Skin of body (tissue), 2 donors: Measurements from ENCODE around the gene MET. TPM values are rescaled to one million over a fixed set of nuclear protein-coding genes. Genes with fewer than 3 reads are reported as not detected.
A peak's percentile ranks its signal among the peaks of the same experiment; 100 is the strongest.
"Not testable (repeated sequence)": the region's sequence is repeated elsewhere in the genome, so short reads cannot be mapped to it uniquely, and the experiment has no call there.

ENCODE experiments used
- DNase-seq: peaks from one replicate; lab custom pipeline; 2025; lab: John Stamatoyannopoulos, UW
- total RNA-seq: library from RNA; depleted of rRNA; stranded (reverse); fragments of >200 nt; gene quantifications from one replicate; pipeline ENCODE4 v1.2.3, GENCODE V29; 2014

MET gene
- total RNA-seq, result 7.1 TPM

DNA sequence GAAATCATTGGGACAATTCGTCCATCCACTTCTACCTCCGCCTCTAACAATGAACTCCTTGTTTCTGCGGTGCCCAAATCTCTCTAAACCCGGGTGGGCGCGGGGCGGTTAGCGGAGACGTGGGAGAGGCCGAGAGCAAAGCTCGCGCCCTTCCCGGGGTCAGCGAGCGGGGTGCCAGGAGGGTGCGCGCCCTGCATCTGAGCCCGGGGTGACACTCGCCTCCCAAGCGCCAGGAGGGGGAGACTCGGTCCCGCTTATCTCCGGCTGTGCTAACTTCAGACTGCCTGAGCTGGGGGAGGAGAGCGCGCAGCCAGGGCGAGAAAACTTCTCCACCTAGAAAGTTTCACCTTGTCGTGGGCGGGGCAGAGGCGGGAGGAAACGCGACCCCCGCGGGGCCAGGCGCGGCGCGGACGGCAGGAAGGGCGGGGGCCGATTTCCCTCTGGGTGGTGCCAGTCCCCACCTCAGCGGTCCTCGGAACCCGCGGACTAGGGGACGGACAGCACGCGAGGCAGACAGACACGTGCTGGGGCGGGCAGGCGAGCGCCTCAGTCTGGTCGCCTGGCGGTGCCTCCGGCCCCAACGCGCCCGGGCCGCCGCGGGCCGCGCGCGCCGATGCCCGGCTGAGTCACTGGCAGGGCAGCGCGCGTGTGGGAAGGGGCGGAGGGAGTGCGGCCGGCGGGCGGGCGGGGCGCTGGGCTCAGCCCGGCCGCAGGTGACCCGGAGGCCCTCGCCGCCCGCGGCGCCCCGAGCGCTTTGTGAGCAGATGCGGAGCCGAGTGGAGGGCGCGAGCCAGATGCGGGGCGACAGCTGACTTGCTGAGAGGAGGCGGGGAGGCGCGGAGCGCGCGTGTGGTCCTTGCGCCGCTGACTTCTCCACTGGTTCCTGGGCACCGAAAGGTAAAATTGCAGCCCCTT lies at the start of gene MET:
Gene MET (plus strand): TSS at position 516 of the 915 bp plus-strand sequence. CDS start 26,889 bp downstream, outside the sequence.
- peak; percentile 21 for DNase-seq

DNA sequence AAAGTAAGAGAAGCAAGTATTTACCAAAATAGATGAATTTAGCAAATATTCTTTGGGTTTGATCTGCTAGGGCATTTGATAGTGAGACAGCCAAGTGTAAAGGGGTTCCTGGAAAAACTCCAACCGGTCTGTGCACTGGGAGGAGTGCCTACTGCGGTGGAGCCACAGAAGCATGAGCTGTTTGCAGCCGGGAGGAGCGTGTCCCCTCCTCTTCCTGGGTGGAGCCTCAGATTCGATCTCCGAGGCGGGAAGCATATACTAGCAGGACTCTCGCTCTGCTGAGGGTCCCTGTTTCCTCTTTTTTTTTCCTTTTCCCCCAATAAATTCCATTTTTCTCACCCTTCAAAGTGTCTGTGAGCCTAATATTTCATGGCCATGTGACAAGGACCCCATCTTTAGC lies 45.1 kb upstream of the MET start:
- no peak for DNase-seq

DNA sequence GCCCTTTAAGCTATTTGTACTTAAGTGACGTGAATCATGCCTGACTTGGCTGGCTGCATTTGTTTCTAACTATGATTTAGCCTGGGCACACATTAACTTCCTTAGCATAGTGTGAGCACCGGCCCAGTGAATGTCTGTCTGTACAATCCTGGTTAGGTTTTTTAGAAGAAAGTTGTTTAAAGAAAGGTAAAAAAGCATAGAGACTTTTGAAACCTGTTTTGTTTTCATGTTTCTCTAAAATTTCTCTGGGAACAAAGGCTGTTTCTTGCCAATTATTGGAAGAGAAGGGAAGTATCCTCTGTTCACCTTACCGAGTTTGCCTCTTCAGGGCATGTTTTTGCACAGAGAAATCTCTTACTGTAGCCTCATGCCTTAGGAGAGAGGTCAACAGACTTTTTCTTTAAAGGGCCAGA lies 42.9 kb upstream of the MET start:
- no peak for DNase-seq

DNA sequence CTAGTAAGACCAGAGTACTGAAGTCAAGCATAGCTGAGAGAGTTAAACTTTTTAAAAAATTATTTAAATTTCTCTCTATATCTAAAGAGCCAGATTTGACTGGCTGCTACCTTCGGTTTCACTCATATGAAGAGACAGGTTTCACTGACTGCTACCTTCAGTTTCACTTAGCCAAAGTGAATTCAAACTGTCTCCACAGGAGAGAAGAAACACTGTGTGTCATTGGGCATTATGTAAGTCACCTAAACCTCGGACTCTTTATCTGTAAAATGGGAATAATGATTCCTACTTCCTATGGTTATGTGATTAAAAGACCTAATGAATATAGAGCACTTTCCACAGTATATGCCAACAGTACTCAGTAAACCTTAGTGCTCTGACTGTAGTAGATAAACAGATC lies 41.6 kb upstream of the MET start:
- DNase-seq, result no peak

DNA sequence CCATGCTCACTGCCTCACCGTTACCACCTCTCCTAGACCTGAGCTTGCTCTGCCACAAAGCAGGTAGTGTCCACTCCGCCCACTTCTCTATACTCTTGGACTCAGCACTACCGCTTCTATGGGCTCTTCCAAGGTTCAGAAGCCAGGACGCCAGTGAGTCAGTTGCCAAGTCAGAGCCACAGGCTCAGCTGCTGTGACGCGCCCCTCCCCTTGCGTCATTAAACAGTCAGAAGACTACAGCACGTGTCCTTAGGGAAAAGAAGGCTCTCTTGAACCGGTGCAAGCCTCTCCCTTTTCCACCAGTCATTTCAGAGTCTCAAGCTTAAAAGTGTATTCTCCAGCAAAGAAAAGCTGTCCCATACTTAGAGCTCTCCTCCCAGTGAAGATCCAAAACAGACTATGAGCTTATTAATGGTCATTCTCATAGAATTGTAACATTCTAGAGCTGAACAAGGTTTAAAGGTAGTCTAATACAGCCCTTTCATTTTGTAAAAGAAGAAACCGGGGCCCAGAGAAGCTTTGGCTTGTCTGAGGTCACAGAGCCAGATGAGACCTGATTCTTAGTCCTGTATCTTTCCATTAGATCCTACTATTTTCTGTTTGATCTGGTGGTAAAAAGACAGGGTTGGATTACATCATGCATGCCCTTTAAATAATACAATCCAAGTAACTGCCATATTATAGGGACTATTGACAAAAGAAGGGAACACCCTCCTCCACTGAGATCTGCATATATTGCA lies 40.9 kb upstream of the MET start:
- no peak for DNase-seq

DNA sequence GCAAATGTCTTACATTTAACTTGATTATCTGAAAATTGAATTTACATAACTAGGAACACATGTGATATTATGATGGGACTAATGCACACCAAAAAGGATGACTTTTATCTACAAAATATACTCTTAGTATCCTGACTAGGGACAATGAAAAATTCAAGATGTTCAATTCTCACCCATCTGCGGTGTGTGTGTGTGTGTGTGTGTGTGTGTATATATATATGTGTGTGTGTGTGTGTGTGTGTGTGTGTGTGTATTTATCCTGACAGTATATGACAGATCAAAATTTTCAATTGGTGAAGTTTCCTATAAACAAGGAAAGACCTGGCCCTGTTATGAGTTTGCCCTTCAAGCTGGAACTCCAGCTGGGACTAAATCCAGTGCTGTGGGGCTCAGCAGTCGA lies 40.3 kb upstream of the MET start:
- DNase-seq, result no peak

DNA sequence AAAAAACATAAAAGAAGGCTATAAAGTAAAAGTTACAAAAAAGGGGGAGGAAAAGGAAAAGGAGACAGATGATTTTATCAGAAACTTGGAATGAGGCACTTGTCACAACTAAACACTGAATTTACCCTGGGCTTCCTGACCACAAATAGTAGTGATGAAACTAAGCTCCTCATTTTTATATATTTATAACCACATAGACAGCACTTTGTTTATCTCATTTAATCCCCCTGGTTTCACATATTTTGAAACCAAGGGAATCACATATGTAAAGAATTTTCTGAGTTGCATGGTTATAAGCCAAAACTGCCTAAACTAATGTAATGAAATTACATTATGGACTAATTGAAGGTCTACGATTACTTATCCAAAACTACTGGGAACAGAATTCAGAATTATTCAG lies 39.6 kb upstream of the MET start:
- no peak for DNase-seq

DNA sequence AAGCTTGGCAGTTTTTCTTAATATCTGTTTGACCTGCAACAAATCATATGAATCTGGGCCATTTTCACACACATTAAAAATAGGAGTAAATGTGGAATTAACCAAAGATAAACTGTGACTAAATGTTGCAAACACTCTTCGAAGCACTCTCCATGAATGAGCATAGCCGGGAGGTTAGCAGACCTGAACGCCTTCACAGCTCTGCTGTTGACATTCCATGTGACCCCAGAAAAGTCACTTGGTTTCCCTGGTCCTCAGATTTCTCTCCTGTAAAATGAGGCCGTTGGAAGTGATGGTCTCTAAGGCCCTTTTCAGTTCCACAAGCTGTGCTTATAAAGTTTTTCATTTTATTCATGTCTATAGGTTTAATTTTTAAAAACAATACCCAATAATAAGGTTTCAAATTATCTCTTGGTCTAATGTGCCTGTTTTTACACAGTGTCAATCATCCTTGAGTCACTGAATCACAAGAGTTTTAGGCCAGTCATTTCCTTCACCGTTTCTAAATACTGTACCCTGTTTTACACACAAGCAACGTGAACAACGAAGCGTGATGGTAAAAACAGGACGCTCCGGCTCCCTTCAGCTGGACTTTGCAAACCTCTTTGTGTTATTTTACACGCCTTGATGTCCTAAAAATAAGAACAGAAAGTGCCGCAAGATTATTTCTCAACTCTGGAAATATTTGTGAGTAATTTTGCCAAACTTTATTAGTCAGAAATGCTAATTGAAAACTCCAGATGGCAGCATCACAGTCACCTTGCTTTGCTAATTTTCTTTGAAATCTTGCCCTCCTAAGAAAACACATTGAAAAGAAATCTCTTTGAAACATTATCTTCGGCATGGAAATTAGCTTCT lies 38.6 kb upstream of the MET start:
- DNase-seq, result no peak

DNA sequence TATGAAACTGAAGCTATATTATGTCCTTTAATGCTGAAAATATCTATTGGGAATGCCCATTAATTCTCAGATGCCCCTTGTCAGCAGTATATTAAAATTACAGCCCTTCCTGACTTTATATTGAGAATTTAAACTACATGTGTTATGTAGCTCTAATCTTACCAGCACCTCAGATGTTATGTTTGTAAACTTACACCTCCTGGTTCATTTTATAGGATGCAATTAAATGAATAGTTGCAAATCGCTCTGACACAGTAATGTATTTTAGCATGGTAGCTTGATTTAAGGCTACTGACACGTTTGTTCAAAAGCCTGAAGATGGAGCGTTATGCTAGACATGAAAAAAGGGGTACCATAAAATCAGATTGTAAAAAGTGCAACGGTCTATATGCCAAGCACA lies 35.0 kb upstream of the MET start:
- no peak for DNase-seq

DNA sequence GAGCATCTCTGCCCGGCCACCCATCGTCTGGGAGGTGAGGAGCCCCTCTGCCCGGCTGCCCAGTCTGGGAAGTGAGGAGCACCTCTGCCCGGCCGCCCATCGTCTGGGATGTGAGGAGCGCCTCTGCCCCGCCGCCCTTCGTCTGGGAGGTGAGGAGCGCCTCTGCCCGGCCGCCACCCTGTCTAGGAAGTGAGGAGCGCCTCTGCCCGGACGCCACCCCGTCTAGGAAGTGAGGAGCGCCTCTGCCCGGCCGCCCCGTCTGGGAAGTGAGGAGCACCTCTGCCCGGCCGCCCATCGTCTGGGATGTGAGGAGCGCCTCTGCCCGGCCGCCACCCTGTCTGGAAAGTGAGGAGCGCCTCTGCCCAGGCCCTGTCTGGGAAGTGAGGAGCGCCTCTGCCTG lies 33.4 kb upstream of the MET start:
- not testable (repeated sequence) for DNase-seq

DNA sequence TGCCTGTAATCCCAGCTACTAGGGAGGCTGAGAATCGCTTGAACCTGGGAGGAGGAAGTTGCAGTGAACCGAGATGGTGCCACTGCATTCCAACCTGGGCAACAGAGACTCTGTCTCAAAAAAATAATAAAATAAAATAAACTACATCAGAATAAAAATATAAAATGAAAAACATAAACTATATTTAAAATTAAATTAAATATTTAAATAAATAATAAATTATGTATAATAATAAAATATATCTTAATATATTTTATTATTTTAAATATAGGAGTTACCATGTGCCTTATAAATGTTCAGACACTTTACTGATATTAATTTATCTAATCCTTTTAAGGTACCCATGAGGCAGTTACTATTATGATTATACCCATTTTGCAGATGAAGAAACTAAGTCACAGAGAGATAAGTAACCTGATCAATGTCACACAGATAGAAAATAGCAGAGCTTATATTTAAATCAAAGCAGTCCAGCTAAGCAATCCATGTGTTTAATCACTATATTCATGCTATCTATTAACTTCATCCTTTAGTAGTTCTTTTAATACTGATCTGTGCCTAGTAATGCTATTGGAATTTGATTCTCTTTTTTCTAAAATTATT lies 30.3 kb upstream of the MET start:
- DNase-seq, result no peak

DNA sequence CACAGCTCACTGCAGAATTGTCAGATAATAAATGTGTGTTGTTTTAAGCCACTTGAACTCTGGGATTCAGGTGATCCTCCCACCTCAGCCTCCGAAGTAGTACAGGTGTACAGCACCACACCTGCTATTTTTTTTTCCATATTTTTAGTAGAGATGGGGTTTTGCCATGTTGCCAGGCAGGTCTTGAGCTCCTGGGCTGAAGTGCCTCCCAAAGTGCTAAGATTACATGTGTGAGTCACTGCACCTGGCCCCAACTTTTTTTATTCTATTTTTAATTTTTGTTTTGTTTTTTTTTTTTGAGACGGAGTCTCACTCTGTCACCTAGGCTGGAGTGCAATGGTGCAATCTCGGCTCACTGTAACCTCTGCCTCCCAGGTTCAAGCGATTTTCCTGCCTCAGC lies 28.8 kb upstream of the MET start:
- DNase-seq, result not testable (repeated sequence)

DNA sequence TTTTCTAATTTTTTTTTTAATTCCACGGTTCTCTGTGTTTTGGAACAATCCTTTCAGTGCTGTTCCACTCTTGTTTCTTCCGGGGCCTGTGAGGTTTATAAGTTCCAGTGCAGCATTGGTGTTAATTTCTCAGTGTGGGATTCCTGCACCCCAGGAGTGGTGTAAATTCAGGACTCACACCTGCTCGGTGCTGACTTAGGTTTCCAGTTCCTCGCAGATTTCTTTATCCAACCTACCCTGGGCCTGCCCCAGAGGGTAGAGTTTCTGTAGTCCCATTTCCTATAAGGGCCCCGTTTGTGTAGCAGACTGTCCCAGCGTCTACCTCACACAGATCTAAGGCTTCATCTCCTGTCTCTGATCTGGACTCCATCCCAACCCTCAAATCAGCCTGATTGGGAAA lies 27.4 kb upstream of the MET start:
- no peak for DNase-seq

DNA sequence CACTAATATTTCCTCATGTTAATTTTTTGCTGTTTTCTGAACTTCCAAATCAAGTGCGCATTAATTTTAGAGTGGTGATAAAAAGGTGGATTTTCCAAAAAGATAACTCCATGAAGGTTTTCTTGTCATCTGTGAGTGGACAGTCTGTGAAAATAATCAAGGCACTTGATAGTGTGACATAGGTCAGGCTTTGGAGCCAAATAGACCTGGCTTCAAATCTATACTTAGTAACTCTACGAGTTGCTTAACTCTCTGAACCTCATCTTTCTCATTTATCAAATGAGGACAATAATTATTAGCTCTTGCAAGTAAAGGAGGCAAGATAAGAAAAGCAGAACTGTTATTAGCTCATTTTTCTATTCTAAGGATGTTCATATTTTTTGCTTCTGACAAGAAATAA lies 24.7 kb upstream of the MET start:
- DNase-seq, result no peak

DNA sequence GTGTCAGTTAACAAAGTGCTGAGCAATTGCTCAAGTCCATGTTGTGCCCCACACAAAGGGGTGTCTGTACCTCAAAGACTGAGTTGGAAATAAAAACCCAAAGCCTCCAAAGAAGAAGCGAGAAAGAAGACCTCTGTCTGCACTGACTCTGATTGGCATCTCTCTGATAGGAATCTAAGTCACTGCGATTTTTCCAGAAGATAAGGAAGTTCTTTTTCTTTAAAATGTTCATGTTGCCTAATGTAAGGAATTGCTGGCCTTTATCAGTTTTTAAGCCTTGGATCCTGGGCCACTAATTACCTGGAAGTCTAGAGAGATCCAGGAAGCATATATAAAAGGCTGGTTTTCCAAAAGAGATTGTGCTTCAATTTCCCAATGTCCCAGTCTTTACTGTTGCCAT lies 24.1 kb upstream of the MET start:
- DNase-seq, result no peak

DNA sequence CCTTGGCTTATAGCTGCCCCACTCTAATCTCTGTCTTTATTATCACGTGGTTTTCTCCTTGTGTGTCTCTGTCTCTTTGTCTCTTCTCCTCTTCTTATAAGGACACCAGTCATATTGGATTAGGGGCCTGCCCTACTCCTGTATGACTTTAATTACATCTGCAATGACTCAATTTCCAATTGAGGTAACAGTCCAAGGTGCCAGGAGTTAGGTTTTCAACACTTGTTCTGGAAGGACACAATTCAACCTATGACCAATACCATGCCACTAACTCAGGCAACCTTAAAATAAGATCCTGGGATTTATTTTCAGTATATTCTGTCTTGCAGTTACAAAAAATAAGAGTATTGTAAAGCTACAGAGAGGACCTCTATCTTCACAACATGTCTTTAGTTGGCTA lies 21.6 kb upstream of the MET start:
- no peak for DNase-seq

DNA sequence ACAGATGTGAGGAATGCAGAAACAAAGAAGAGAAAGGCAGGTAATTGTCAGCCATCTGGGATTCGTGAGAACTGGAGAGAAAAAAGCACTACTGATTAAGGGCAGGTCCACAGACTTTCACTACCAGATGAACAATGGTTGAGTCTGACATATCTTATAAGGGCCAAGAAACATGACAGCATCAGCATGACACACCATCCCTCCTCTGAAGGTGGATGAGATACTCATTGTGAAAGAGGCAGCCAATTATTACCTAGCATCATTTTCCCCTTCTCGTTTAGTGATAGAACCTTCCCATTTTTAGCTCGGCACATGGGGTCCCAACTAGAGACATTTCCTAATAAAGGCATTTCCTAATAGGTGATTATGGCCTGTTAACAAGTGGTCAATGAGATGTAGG lies 19.2 kb upstream of the MET start:
- DNase-seq, result no peak

DNA sequence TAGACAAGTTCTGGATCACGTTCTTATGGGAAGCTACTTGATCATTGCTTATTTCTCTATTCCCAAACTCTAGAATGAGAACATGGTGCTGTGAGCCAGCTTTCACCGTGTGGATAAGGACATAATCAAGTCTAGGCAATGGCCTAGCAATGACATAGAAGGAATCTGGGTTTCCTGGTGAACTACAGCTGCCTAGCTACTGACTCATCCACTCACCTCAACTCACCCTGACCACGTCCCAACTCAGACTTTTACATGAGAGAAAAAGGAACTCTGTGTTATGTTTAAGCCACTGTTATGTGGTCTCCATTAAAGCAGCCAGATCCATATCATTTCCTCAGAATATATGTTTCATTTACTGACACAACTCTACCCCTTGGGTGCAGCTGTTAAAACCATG lies 18.8 kb upstream of the MET start:
- no peak for DNase-seq

DNA sequence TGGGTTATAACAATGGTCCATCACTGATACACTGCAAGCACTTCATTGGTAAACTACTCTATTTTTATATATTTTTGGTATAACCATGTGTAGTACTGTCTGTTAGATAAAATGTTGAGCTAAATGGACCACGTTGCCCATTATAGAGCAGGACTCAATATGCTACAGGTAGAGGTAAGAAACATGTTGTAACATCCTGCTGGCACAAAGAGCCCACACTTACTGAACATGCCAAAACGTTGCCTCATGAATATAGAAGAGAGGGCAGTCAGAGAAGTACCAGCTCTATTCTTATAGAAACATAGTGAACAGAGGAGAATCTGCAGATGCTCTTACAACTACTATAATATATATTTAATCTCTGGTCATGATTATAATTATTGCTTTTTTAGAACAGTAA lies 18.4 kb upstream of the MET start:
- DNase-seq, result no peak

DNA sequence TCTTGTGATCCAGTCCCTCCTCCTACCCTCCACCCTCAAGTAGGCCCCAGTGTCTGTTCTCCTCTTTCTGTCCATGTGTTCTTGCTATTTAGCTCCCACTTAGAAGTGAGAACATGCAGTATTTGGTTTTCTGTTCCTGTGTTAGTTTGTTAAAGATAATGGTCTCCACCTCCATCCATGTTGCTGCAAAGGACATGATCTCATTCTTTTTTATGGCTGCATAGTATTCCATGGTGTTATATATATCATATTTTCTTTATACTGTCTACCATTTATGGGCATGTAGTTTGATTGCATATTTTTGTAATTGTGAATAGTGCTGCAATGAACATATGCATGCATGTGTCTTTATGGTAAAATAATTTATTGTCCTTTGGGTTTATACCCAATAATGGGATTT lies 12.7 kb upstream of the MET start:
- DNase-seq, result not testable (repeated sequence)

DNA sequence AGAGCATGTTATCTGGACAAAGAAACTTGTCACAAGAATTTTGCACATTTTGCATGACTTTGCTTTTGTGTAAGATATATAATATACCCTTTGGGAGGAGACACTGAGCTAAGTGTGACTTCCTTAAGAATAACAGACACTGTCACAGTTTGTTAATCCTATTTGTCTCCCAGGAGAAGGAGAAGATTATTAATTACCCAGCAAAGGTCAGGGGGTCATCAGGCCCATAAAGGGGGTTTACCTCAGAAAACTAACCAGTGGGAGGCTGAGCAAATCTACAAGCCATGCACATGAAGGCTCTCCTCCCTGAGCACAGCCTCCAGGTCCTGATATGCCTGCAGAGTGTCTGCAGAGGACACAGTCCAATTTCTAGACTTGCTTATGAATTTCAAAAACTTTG lies 10.1 kb upstream of the MET start:
- no peak for DNase-seq
